ENCODE data around the gene DNAH10.

Gene DNAH10

GRCh38 chr12:123982269-123982668, 220.2 kb downstream of the DNAH10 start:
- no peak for DNase-seq

- DNase-seq: peak; percentile 71
Observed at GRCh38 chr12:123983822-123984485, 221.9 kb downstream of the DNAH10 start.

- DNase-seq: no peak
Observed at GRCh38 chr12:123984903-123985302, 222.8 kb downstream of the DNAH10 start.
